NCI-H2029 (cell line): Measurements from ENCODE around the gene RMND5A.

ENCODE experiments used
- DNase-seq: peaks from one replicate; lab custom pipeline; 2025; lab: John Stamatoyannopoulos, UW

RMND5A gene

GRCh38 chr2:86765310-86765695 lies 45.2 kb downstream of the RMND5A start:
- no peak for DNase-seq

GRCh38 chr2:86768189-86768949 lies 48.3 kb downstream of the RMND5A start:
- no peak for DNase-seq

DNA sequence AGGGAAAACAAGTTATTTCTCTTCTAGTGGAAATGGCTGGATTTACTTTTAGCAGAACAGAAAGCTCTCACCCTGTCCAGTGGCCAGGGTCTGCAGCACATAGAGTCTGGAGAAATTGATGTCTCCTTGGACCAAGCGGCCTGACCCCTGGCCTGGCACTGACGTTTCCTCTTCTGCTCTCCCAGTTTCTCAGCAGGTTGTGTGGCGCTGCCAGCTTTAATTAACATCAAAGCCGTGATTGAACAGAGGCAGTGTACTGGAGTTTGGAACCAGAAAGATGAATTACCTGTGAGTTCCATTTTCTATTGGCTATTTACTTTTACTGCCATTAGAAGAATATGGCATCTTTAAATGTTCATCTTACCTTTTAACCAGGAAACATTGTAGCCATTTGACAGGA lies 49.7 kb downstream of the RMND5A start:
- no peak for DNase-seq

DNA sequence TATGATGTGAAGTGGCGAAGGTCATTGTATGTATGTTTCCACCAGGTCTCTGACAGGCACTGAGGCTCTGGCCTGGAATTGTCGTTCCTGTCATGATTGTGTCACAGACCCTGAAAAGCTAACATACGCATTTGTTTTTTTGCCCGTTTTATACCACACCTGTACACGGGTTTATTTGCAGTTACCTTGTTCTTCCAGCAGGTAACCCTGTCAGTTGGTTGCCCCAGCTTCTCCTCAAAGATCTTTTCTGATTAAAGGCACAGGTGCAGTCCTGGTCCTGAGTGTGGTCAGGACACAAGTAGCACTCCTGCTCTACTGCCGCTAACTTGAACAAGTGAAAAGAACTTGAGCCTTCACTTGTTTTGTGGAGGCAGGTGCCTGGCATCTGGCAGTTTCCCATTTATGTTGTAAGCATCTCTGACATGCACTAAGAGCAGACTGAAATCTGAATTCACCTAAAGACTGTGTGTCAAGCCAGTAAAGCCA lies 50.8 kb downstream of the RMND5A start:
- DNase-seq = no peak

DNA sequence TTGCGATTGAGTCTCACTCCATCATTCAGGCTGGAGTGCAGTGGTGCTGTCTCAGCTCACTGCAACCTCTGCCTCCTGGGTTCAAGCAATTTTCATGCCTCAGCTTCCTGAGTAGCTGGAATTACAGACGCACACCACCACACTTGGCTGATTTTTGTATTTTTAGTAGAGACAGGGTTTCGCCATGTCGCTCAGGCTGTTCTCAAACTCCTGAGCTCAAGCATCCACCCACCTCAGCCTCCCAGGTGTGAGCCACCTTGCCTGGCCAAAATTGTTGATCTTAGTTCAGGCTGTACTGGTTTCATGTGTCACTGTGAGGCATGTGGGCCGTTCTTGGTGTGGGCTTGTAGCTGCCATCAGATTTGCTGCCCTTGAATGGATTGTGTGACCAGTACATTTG lies 52.5 kb downstream of the RMND5A start:
- DNase-seq = no peak

DNA sequence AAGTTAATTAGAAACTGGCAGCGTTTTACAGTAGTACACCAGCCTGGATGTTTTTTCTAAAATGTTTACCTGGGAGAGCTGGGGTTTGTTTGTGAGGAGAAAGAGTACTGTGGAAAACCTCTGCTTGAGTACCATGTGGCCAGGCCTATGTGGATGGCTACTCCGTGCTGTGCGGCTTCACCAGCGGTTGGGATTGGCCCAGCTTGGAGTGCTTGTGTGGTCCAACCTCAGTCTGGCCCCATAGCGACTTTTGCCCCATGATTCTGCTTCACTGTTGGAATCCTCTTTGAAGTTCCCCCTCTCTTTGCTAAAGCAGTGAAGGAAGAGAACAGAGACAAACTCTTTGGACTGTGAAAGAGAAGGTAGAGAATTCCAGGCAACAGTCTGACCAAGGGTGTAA lies 54.8 kb downstream of the RMND5A start:
- no peak for DNase-seq

- DNase-seq = no peak
Measured at GRCh38 chr2:86775338-86775737, 55.2 kb downstream of the RMND5A start.

GRCh38 chr2:86776532-86776931 lies 56.4 kb downstream of the RMND5A start:
- DNase-seq = no peak

GRCh38 chr2:86778957-86779356 lies 58.9 kb downstream of the RMND5A start:
- DNase-seq = no peak

DNA sequence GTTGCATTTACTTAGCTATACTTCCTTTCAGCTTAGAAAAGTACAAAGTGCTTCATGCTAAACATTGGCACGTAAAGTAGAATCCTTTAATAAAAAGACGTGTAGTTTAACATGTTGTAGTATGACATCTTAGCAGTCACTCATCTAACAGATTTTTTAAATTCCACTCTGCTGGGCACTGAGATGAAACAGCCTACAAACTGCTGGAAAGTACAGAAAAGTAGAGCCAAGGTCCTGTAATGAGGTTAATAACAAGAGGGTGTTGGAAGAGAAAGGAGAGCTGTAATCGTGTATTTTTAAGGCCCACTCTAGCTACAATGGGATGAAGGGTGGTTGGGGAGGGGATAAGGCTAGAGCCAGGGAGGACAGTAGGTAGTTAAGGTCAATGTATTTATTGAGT lies 59.9 kb downstream of the RMND5A start:
- no peak for DNase-seq

- no peak for DNase-seq
Measured at GRCh38 chr2:86781363-86781762, 61.3 kb downstream of the RMND5A start.

- no peak for DNase-seq
Measured at GRCh38 chr2:86782748-86783147, 62.7 kb downstream of the RMND5A start.

- no peak for DNase-seq
Measured at GRCh38 chr2:86783615-86784339, 63.7 kb downstream of the RMND5A start.

DNA sequence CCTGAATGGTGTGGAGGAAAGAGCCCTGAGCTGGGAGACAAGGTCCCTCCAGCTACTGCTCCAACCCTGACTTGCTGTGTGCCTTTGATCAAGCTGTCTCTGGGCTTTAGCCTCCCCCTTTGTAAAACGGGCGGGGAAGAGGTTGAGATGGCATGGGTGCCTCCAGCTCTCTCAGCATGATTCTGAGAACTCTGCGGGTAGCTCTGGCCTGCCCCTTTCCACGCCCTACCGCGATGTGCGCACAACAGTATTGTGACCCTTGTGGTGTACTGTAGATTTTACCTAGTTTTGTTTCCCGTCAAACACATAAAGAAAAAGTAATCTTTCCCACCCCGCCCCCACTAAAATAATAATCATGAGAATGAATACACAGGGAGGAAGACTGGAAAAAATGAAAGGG lies 65.4 kb downstream of the RMND5A start:
- no peak for DNase-seq

GRCh38 chr2:86786001-86786536 lies 66.0 kb downstream of the RMND5A start:
- no peak for DNase-seq

GRCh38 chr2:86787736-86788135 lies 67.6 kb downstream of the RMND5A start:
- no peak for DNase-seq

GRCh38 chr2:86788165-86788564 lies 68.1 kb downstream of the RMND5A start:
- no peak for DNase-seq

DNA sequence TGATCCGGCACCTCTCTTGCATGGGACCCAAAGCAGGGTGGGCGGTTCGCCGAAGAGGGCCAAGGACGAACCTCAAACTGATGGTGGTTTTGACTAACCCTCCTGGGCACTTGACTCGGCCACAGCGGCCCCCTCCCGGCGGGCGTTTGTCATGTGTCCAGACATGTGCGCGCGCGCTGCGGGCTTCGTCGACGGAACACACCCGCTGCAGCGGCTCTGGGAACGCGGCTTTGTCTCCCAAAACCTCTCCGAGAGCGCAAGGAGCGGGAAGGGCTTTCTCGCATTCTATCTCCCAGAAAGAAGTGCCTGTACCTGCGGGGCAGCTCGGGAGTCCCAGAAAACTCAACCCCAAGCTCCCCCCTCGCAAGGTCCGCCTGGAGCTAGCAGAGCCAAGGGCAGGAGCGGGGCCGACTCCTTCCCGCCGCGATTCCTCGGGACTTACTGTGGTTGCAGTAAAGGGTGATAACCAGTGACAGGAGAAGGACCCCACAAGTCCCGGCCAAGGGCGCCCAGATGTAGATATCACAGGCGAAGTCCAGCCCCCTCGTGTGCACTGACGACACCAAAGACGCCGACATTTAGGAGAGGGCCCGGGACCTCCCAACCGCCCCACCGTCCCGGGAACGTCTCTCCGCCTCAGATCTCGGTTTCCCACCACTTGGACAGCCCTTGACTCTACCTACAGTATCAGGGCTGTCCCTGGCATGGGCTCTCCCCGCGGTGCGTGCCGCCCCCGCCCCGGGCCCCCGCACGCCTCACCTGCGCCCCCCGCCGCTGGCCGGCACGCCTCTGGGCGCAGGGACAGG lies 69.0 kb downstream of the RMND5A start:
- DNase-seq = no peak

DNA sequence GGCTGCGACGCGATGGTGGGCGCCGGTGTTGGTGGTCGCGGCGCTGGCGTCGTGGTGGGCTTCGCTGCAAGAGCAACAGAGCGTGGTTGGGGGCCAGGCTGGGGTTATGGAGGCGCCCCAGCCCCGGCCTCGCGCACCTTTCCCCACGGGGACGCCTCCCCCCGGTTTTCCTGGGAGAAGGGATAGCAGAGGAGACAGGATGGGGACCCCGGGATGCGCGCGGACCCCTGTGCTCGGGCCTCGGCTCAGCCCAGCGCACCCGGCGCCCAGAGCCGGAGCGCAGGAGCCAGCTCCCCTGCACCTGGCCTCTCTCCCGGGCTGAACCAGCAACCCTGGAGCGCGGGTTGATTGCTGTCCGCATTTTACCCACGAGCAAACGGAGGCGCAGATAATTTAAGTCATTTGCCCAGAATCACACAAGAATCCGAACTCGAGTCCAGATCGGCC lies 69.6 kb downstream of the RMND5A start:
- no peak for DNase-seq

GRCh38 chr2:86790134-86790675 lies 70.1 kb downstream of the RMND5A start:
- no peak for DNase-seq

- DNase-seq = no peak
Measured at GRCh38 chr2:86790676-86791572, 70.8 kb downstream of the RMND5A start, which contains the start of gene CD8A. CD8A (minus strand) TSS chr2:86790913; CDS start chr2:86790825, 88 bp downstream.
